Measurements from ENCODE around the gene MYT1.

The MYT1 gene

DNA sequence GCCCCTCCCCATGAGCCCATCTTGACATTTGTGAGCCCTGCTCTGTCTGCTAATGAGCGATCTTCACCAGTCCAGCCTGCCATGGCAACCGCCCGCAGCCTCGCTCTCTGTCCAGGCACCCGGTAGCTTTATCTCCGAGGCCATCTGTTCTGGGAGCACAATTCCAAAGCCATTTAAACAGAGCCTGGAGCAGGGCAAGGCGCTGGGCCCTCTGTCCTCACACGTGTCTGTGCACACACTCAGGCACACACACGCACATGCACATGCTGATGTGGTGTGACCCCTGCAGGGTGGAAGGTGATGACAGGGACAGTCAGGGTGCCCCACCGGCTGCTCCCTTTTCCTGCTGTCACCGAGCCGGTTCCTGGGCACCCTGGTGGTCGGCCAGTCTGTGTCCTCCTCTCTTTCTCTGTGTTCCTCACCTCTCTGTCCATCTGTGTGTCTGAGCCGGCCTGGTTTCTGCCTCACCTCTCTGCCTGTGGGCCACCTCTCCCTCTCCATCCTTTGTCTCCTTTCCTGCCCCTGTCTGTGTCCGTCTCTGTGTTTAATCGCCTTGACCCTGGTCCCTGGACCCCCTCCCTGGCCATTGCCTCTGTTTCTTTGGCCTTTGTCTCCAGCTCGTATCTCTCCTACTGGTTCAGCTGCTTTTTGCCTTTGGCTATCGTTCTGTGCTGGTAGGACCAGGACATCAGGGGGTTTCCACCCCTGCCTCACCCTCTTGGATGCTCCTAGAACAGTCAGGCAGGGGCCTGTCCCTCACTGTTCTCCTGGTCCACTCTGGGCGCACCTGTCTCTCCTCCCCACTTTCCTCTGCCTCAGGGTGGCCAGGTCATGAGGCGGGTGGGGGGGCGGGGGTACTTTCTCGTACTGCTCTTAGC lies 8.8 kb upstream of the MYT1 start:
- no peak for DNase-seq

DNA sequence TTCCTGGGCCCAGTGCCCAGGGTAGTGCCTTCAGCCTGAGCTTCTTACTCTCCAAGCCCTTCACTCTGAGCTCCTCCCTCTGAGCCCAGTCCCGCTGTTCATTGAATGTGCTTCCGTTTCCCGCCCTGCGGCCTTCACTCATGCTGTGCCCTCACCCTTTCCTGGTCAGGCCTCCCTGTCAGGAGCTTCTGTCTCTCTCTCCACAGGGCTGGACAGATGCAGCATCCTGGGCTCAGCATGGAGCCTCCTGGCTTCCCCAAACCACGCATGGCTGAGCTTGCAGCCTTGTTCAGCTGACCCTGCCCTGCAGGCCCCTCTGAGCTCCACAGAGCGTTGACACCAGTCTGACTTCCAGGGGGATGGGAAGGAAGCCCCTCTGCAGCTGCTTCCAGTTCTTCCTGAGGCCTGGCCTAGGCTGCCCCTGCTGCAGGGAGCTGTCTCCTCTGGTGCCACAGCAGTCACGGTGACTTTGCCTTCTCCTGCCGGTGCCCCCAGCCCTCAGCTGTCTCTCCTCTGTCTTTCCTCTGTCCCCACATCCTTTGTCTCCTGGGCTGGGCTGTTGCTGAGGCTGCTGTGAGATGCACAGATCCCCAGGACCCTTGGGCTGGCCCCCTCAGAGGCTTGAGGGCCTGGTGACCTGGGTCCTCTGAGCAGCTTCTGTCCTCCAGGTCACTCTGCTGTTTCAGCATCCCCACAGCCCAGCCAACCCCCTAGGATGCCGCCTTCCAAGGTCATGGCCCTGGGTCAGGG lies 7.9 kb upstream of the MYT1 start:
- peak; percentile 69 for DNase-seq

DNA sequence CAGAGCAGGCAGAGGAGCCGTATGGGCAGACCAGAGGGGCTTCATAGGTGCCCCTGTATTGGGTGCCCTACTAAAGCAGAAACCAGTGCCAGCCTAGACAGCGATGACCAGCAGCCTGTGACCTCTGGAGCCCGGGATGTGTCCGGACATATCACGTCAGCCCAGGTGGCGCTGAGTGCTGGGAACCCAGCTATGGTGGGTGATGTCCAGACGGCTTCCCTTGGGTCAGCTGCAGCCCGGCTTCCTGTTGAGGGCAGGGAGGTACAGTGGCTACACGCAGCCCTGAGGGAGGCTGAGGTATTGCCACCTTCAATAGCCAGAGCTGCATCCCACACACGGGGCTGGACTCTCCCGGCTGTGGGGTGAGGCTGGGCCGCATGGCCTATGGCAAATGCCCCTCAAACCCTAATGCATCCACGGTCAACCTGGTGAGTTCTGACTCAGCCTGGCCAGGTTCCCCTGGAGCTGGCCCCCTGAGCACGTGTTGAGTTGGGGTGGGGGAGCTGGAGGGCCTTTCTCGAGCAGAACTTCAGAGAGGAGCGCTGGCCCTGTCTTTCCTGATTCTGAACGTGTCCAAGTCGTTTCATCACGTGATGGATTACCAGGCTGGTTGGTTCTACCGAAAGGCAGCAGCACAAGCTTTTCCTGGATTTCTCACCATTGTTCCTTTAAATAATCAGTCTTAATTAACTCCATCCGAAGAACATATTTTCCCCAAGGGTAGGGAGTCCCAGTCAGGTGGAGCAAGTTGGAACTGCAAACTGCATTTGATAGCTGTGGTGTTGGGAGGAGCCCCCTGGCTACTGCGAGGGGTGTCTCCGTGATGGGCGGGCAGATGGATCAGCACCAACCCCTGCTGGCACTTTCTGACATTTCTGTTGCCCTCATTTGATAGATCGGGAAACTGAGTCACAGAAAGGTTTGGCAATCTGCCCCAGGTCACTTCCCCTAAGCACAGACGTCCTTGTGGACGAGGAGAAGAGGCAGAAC lies 7.1 kb upstream of the MYT1 start:
- DNase-seq, result no peak

DNA sequence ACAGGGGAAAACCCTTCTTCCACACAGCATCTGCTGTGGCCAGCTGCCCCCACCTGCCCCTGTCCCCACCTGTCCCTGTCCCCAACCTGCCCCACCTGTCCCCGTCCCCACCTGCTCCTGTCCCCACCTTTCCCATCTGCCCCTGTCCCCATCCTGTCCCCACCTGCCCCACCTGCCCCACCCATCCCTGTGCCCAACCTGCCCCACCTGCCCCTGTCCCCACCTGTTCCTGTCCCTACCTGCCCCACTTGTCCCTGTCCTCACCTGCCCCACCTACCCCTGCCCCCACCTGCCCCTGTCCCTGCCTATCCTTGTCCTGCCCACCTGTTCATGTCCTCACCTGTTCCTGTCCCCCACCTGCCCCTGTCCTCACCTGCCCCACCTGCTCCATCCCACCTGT lies 6.4 kb upstream of the MYT1 start:
- no peak for DNase-seq

DNA sequence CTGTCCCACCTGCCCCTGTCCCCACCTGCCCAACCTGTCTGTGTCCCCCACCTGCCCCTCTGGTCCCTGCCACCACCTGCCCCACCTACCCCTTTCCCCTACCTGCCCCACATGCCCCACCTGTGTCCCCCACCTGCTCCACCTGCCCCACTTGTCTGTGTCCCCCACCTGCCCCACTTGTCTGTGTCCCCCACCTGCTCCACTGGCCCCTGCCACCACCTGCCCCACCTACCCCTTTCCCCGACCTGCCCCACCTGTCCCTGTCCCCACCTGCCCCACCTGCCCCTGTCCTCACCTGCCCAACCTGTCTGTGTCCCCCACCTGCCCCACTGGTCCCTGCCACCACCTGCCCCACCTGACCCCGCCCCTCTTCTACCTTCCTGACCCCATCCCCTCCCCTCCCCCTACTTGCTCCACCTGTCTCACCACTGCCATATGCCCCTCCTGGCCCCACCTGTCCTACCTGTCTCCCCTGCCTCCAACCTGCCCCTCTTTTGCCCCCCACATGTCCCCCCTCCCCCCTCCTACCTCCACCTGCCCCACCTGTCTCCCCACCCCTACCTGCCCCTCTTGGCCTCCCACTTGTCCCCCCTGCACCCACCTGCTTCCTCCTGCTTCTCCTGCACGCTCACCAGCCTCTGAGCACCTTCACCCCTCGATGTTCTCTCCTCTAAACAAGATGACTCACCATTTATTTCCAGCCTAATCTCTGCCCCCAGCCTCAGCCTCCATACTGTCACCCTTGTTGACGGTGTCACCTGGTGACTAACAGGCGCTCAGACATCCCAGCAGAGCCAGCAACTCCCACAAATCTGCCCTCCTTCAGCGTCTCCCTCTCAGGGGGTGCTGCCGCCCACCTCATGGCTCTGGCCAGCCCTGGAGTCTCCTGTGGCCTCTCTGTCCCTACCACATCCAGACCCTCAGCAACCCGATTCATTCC lies 5.6 kb upstream of the MYT1 start:
- DNase-seq, result peak; percentile 36

DNA sequence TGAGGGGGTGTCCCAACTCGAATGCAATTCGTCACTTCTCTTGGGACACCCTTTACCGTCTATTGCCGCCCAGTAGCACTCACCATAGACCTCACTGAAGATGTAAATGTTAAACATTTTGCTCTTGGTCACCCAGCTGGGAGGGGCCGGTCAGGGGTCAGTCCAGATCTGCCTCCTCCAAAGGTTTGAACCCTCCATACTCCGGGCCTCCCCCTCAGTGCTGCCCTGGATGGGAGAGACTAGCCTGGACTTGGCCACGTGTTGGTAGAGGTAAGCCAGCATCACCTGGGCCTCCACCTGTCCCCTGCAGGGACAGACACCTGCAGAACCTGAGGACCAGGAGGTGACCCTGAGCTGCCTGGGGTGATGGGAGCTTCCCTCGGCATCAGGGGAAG lies 5.0 kb upstream of the MYT1 start:
- DNase-seq, result no peak

DNA sequence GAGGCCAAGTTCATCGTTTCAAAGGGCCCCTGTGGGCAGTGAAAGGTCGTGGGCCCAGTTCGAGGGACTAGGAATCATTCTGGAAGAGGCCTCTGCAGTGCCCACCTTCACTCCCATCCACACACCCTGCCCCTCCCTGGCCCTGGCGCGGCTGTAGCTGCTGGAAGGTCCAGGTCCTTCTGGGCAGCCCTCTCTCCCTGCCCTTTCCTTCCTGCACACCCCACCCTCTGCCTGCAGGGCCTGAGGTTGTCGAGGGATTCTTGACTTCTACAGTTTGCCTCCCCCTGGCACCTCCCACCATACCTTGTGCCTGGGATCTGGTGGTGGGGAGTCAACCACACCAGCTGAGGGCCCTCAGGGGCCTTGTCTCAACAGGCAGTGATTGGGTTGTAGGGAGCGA lies 4.5 kb upstream of the MYT1 start:
- no peak for DNase-seq

DNA sequence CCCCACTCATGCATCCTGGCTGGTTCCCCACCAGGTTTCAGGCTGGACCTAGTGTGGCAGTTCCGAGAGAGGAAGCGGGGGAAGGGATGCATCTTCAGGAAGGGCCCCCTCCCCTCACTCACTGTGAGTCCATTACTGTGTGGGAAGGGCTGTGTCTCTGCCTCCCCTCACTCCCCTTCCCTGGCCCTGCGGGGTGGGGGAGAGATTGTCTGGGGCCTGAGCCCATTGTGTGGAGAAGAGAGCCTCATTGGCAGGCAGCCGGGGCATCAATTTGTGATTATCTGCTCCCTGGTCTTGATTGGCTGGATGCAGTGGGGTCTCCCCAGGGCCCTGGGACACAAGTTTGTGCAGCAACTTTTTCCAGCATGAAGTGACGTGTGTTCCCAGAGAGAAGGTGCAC lies 4.1 kb upstream of the MYT1 start:
- no peak for DNase-seq

DNA sequence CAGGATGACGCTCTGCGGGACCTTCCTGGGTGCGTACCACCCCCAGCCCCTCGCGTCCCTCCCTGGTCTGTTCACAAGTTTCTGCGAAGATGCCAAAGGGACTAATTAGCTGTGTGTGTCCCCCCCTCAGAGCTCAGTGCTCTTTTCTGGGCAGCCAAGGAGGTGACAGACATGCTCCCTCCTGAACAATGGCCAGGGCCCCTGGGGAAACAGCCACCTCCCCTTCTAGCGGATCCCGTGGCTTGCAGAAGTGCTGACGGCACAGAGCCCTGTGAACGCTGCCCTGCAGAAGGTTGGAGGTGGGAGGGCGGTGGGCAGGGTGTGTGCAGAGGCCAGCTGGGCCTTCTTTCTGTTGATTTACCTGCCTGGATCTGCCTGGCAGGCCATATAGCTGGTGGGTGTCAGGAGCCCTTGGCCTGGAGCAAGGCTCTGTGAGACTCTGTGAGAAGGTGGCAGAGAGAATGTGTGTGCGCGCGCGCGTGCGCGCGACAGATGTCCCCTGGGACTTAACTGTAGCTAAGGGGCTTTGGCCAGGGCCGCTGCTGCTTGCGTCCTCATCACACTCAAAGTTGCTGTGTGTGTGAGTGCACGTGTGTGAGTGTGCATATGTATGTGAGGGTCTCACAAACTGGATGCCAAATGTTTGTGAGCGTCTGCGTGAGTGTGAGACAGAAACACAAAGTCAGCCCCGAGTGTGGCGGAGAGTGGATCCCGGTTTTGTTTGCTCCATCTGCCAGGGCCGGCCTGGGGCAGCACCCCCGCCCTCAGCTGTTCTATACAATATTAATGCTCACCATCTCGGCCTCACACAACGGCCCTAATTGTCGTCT lies 3.5 kb upstream of the MYT1 start:
- DNase-seq, result peak; percentile 26

DNA sequence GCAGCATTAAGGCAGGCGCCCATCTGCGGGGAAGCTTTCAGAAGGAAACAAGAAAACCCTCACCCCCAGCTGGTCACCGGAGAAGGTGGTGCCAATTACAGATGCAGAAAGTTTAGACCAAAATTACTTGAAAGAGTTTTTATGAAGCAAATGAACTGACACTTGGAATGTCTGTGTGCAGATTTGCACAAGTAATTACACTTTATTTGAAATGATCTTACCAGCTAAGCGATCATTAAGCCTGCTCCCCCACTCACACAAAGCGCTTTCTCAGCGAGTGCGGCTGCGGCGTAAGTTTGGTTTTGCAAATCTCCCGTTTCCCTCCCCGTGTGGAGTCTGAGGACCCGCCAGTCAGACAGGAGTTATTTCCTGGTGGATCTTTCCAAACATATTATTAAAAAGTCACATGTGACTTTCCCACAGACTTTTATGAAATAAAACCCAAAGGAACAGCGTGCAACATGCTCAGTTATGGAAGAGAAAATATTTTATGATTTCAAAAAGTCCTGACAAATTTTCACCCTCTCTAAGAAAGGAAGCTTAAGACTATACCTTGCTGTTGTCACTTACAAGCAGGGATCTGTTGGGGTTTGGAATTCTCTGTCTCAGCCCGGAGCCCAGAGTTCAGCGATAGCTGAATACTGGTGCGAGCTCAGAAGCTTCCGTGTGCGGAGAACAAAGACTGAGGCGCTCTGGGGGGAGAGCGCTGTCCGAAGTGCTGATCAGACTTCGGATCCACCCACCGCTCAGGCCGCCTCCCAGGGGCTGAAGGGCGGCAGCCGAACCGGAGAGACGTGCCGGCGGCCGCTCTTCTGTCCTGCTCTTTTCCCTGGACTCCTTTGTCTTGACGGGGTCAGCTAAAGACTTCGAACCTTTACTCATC lies 2.7 kb upstream of the MYT1 start:
- no peak for DNase-seq

DNA sequence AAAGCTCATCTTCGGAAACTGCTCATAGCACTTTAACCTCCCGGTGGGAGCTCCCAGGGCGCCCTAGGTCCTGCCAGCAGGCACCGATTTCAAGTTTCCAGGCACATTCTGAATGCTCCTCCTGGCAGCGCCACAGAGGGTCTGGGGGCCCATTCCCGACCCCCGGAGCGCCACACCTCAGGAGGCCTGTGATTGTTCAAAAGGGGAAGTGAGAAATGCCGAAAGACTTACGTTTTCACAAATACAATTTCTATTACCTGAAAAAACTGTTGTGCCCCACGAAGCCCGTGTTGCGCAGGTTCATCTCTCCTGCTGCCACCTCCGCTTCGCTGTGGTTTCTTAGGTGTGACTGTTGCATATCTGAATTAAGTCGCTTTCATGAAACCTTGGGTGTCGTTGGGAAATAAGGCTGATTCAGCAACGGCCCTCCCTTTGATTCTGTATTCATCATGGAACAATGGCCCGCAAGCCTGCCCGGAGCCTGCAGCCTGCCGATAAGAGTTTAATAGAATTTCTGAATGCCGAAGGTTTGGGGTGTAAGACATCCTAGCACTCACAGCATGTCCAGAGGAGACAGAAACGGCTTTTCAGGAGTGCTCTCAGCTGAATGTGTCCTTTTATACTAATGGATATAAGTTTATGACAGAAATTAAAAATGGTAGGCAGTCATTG lies 1.9 kb upstream of the MYT1 start:
- no peak for DNase-seq

DNA sequence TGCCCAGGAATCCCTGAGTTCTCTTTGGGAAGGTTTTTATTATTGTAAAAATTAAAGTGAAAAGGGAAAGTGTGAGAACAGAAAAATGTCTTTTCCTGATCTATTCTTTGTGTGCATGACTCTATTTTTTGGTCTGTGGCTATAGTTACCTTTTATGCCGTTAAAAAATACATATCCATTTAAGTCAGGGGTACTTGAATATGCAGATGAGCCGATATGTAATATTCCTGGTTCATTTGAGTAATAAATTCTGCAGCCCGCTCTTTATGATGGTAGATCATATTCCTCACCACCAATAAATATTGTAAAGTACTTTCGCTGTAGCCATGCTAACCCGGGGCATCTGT lies 503 bp upstream of the MYT1 start:
- DNase-seq, result no peak

DNA sequence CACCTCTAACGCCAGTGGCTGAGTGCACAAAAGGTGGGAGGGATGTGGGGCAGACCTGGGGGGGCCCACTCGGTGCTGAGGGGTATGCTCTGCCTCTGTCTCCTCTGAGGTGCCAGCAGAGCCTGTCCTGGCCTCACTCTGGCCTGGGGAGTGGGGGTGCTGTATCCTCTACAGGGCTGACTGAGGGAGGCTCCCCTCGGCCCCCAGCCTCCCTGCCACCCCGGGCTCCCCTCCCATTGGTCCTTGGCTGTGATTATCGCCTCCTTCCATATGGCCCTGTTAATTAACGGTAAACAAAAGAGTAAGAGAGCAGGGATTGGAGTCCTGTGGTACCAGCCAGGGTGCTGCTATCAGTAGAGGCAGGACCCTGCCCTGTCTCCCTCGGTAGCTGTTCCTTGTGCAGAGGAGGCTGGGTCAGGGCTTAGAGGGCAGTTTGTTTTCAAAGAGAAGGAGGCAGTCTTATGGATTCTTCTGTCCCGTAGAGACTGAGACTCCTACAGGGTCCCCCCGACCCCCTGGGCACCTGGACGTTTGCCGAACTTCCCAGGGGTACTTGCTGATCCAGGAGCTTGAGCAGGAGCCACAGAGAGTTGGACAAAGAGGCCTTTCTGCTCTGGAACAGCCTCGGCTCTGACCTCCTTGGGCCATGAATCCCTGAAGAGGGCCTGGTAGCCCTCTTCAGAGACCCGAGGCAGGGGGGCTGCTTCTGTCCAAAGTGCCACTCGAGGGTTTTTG lies 1.8 kb downstream of the MYT1 start:
- no peak for DNase-seq

DNA sequence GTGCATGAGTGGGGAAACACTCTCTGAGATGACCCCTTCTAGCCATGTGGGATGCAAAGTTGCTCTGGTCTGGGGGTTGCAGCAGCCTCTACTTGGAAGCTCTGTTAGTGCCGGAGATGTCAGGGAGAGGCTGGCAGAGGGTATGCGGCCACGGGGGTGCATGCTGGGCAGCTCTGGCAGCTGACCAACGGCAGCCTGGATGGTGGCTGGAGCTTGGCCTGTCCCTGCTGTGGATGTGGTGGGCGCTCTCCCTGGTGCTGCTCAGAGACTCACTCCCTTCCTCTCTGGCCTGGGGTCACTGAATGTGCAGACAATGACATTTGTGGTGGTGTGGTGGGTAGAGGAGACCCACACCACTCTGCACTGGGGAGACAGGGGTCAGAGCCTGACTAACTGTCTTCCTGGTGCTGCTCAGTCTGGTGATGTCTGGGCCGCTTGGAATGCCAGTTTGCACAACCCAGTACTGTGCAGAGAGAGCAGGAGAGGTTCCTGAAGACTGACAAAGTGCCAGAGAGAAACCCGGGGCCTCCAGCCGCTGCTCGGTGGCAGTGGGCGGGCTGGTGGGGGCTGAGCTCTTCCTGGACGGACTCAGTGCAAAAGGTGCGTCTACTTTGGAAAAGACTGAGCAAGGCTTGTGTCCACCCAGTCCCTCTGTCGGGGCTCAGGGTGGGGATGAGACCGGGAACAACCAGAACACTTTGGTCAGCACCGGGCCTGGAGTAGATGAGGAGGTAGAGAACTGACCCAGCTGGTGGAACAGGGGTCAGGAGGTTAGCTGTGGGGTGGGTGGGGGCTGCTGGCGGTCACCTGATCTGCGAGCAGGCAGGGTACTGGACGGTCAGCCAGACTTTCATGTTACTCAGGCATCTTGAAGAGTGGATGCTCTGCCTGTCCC lies 2.7 kb downstream of the MYT1 start:
- DNase-seq, result no peak

DNA sequence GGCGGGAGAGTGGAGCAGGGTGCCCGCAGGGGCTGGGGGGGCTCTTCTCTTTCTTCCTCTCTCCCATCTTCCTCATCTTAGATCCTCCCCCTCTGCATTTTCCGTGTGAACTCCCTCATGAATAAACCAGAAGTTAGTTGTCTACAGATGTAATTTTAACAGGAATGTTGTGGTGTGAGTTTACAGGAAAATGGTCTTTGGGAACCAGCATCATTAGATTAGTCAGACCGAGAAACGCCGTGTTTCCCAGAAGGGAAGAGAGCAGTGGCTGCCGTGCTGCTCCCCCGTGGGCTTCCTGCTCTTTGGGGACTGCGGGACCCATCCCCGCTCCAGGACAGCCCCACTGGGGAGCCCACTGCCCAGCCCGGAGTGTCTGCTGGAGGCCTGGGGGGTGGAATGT lies 3.4 kb downstream of the MYT1 start:
- DNase-seq, result no peak

DNA sequence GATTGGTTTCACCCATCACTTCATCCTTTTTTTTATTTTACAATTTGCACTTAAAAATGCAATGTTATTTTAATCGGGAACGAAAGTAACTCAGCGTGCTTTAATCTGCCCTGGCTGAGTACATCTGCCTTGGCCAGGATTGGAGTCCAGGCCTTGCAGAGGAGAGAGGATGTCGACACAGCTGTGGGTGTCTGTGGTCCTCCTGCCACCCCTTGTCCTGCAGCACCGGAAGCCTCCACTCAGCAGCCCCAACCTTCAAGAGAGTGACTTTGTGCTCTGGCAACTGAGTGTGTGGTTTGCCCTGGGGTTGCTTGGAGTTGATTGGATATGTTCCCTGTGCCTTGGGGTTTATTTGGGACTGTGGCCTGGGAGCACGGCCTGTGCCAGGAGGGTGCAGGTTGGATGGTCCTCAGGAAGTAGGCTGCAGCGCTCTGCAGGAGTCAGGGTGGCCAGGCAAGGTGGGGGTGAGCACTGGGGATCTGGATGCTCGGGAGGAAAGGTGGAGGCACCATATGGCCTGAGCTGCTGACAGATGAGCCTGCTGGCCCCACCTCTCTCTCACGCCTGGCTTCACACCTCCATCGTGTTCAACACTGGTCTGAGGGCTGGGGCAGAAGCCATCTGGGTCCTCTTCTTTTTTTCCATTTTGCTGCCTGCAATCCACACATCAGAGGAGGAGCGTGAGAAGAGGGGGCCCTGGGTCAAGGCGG lies 4.3 kb downstream of the MYT1 start:
- no peak for DNase-seq

DNA sequence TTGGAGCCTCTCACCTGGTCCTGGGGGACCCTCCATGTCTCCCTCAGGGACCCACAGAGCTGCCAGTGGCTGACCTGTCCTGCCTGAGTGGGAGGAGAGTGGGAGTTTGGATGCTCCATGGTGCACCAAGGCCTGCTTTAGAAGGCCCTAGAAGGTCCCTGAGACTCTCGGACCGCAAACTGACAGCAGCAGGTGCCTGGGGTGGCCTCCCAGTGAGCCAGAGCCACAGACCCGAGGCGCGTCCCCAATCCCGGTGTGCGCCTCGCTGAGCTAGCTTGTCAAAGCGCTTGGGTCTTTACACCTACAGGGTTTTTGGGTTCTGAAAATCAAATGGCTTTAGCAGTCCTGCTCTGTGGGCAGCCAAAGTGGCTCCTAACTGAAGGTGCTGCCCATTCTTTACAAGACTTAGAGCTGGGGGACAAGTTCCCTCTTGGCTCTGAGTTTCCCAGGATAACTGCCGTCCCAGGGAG lies 4.9 kb downstream of the MYT1 start:
- DNase-seq, result no peak

All from NCI-H345 (cell line).